C4-2B (cell line): ENCODE data around the gene VSIG10.
"Not testable (repeated sequence)": the region's sequence is repeated elsewhere in the genome, so short reads cannot be mapped to it uniquely, and the experiment has no call there.

ENCODE experiments used
- H3K27ac ChIP-seq: fragments of 450-650 bp; 2 replicates; pipeline ENCODE4 v1.5.1; 2017
- ZFX ChIP-seq: fragments of 450-650 bp; IDR thresholded peaks from 2 replicates; pipeline ENCODE4 v1.6.1; 2017
- TF ChIP-seq, protein P1 (sequence below): fragments of 450-650 bp; conservative IDR thresholded peaks from 2 replicates; pipeline ENCODE4 v1.5.1; 2017; ENCODE audit warnings: mild to moderate bottlenecking

VSIG10 gene

DNA sequence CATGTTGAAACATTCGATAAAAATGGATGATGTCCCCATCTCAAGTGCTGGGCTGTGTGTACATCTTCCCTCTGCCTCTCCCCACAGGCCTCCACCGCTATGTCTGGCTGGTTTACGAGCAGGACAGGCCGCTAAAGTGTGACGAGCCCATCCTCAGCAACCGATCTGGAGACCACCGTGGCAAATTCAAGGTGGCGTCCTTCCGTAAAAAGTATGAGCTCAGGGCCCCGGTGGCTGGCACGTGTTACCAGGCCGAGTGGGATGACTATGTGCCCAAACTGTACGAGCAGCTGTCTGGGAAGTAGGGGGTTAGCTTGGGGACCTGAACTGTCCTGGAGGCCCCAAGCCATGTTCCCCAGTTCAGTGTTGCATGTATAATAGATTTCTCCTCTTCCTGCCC lies 40.7 kb upstream of the VSIG10 start:
- TF ChIP-seq, protein P1, sequence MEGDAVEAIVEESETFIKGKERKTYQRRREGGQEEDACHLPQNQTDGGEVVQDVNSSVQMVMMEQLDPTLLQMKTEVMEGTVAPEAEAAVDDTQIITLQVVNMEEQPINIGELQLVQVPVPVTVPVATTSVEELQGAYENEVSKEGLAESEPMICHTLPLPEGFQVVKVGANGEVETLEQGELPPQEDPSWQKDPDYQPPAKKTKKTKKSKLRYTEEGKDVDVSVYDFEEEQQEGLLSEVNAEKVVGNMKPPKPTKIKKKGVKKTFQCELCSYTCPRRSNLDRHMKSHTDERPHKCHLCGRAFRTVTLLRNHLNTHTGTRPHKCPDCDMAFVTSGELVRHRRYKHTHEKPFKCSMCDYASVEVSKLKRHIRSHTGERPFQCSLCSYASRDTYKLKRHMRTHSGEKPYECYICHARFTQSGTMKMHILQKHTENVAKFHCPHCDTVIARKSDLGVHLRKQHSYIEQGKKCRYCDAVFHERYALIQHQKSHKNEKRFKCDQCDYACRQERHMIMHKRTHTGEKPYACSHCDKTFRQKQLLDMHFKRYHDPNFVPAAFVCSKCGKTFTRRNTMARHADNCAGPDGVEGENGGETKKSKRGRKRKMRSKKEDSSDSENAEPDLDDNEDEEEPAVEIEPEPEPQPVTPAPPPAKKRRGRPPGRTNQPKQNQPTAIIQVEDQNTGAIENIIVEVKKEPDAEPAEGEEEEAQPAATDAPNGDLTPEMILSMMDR = no peak
- no peak for TF ChIP-seq ZFX
- no peak overlapping the region for H3K27ac ChIP-seq

DNA sequence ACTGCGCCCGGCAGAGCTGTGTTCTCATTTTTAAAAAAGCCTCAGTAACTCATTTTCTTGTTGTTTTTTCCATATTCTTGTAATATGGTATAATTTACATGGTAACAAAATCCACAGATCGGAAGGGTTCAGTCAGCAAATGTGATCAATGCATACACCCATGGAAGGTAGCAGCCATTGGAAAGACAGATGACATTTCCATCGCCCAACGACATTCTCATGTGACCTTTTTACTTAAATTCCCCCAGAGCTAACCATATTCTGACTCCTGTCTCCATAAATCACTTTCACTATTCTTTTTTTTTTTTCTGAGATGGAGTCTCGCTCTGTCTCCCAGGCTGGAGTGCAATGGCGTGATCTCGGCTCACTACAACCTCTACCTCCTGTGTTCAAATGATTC lies 37.0 kb upstream of the VSIG10 start:
- no peak for TF ChIP-seq ZFX
- TF ChIP-seq, protein P1 = no peak
- no peak overlapping the region for H3K27ac ChIP-seq

DNA sequence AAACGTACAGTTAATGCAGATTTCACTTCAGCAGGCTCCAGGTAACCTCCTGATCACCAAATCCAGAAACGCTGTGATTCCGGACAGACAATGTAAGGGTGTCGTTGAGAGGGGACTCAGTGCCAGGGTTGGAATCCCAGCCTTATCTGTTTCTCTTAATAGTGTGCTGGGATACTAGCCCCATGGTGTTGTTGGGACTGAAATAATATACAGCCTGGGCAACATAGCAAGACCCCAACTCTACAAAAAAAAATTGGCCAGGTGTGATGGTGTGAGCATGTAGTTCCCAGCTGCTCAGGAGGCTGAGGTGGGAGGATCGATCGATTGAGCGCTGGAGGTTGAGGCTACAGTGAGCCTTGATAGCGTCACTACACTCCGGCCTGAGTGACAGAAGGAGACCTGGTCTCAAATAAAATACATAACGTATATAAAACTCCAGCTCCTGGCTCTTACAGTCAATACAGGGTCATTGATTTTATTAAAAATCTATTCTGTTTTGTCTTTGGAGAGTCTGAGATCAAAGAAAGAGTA lies 33.4 kb upstream of the VSIG10 start:
- no peak for TF ChIP-seq ZFX
- TF ChIP-seq, protein P1 = no peak
- peak overlapping the region; percentile 99 for H3K27ac ChIP-seq

DNA sequence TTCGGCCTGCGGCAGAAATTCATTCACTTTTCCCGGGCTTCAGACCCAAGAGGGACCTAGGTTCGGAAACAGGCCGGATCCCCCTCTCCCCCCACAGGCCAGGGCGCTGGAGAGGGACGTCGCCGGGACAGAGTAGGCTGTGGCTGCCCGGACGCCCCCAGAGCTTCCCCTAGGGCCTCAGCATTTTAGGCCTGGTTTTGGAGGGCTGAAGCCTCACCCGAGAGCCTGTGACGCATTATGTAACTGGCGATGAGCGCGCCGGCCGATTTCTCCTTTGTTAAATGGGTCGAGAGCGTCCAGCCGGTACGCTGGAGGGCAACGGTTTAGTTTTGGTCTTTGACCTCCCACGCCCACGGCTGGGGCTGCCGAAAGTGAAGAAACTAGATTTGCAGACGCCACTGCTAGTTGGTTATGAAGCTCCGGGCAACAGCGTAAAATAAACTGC lies 32.8 kb upstream of the VSIG10 start:
- no peak; the same call in 1 of the 2 replicates for TF ChIP-seq ZFX
- TF ChIP-seq, protein P1 = no peak
- peak overlapping the region; percentile 99 for H3K27ac ChIP-seq

DNA sequence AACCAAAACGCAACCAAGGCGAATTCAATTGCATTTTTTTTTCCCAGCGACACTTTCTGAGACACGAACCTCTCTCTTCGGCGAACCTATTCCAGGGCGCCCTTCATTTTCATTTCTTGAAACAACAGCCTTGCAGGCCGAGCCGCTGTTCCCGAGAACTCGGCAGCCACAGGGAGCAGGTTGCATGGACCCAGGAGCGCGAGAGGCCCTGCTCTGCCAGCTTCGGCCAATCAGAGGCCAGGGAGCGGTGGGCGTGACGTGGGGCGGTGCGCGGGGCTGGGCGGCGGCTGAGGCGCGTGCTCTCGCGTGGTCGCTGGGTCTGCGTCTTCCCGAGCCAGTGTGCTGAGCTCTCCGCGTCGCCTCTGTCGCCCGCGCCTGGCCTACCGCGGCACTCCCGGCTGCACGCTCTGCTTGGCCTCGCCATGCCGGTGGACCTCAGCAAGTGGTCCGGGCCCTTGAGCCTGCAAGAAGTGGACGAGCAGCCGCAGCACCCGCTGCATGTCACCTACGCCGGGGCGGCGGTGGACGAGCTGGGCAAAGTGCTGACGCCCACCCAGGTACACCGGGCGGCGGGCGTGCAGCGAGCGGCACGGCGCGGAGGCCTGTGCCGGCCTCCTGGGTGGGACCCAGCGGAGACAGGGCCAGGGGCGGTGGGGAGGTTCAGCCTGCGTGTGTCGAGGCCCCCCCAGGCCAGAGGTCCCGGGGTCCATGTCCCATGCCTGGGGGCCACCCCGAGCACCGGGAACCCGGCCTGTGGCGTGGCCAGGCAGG lies 32.2 kb upstream of the VSIG10 start, which contains the start of gene PEBP1:
Gene PEBP1, plus strand, starts transcription at position 337 of the 771 bp plus-strand sequence. Its CDS starts 86 bp downstream, at position 423.
- peak; percentile 78 for TF ChIP-seq ZFX
- TF ChIP-seq, protein P1 = no peak
- peak within 1 kb of the TSS; percentile 99 for H3K27ac ChIP-seq

DNA sequence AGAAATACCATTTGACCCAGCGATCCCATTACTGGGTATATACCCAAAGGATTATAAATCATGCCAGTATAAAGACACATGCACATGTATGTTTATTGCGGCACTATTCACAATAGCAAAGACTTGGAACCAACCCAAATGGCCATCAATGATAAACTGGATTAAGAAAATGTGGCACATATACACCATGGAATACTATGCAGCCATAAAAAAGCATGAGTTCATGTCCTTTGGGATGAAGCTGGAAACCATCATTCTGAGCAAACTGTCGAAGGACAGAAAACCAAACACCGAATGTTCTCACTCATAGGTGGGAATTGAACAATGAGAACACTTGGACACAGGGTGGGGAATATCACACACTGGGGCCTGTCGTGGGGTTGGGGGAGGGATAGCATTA lies 25.6 kb upstream of the VSIG10 start:
- not testable (repeated sequence) for H3K27ac ChIP-seq

DNA sequence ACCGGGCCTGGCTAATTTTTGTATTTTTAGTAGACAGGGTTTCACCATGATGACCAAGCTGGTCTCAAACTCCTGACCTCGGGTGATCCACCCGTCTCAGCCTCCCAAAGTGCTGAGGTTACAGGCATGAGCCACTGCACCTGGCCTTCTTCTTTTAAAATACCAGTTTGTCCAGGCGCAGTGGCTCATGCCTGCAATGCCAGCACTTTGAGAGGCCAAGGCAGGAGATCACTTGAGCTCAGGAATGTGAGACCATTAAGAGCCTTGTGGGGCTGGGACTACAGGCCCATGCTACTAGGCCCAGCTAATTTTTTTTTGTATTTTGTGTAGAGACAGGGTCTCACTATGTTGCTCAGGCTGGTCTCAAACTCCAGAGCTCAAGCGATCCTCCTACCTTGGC lies 24.1 kb upstream of the VSIG10 start:
- TF ChIP-seq, protein P1 = no peak
- no peak for TF ChIP-seq ZFX
- H3K27ac ChIP-seq = no peak overlapping the region
